ENCODE data around the gene KRTAP10-9. TPM values are rescaled to one million over a fixed set of nuclear protein-coding genes. Genes with fewer than 3 reads are reported as not detected.

KRTAP10-9 gene
- total and polyA plus RNA-seq, 4 donors = not detected

GRCh38 chr21:44614161-44614631 is 12.7 kb upstream of the KRTAP10-9 start:
- H3K27me3 ChIP-seq (ENCODE audit: control insufficient read depth in 3 of 3, insufficient read depth in 3 of 3, low read length in 2 of 3) = no peaks in the 10 kb centered on the region
- H3K4me3 ChIP-seq = no peak overlapping the region
- ATAC-seq (ENCODE audit: insufficient read depth, low FRiP score) (no peak), DNase-seq (no peak)
- WGBS, 2 donors = 84 to 89% methylated on average over 17 to 20 of the region's 20 CpGs
- no peak overlapping the region for H3K9ac ChIP-seq (ENCODE audit: insufficient read depth in 1 of 2, low read length in 2 of 2)
- no peaks in the 10 kb centered on the region for H3K36me3 ChIP-seq (ENCODE audit: control insufficient read depth in 4 of 4, insufficient read depth in 4 of 4, low read length in 4 of 4)
- H3K27ac ChIP-seq (ENCODE audit: low read depth in 1 of 2, low read length in 1 of 2) = no peak overlapping the region
- H3K4me1 ChIP-seq (ENCODE audit: control insufficient read depth in 5 of 5, insufficient read depth in 5 of 5, low read length in 5 of 5) = no peaks in the 10 kb centered on the region
- peaks cover 0 to 22% (median 2%) of the 10 kb centered on the region in 4 donors for H3K9me3 ChIP-seq (ENCODE audit: control insufficient read depth in 4 of 4, insufficient read depth in 3 of 4, low read length in 3 of 4)
- TF ChIP-seq, protein P1, sequence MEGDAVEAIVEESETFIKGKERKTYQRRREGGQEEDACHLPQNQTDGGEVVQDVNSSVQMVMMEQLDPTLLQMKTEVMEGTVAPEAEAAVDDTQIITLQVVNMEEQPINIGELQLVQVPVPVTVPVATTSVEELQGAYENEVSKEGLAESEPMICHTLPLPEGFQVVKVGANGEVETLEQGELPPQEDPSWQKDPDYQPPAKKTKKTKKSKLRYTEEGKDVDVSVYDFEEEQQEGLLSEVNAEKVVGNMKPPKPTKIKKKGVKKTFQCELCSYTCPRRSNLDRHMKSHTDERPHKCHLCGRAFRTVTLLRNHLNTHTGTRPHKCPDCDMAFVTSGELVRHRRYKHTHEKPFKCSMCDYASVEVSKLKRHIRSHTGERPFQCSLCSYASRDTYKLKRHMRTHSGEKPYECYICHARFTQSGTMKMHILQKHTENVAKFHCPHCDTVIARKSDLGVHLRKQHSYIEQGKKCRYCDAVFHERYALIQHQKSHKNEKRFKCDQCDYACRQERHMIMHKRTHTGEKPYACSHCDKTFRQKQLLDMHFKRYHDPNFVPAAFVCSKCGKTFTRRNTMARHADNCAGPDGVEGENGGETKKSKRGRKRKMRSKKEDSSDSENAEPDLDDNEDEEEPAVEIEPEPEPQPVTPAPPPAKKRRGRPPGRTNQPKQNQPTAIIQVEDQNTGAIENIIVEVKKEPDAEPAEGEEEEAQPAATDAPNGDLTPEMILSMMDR (IDR thresholded peaks at IDR 0.05; ENCODE audit: control extremely low read depth, extremely low read depth) = no peak

- WGBS, 2 donors = 90 to 94% methylated on average over 28 of the region's 28 CpGs
- no peak overlapping the region for H3K9ac ChIP-seq (ENCODE audit: insufficient read depth in 1 of 2, low read length in 2 of 2)
- H3K9me3 ChIP-seq (ENCODE audit: control insufficient read depth in 4 of 4, insufficient read depth in 3 of 4, low read length in 3 of 4) = peaks cover 0 to 22% (median under 1%) of the 10 kb centered on the region in 4 donors
- no peaks in the 10 kb centered on the region for H3K36me3 ChIP-seq (ENCODE audit: control insufficient read depth in 4 of 4, insufficient read depth in 4 of 4, low read length in 4 of 4)
- no peak overlapping the region for H3K4me3 ChIP-seq
- H3K27me3 ChIP-seq (ENCODE audit: control insufficient read depth in 3 of 3, insufficient read depth in 3 of 3, low read length in 2 of 3) = no peaks in the 10 kb centered on the region
- H3K27ac ChIP-seq (ENCODE audit: low read depth in 1 of 2, low read length in 1 of 2) = no peak overlapping the region
- no peak for ATAC-seq (ENCODE audit: insufficient read depth, low FRiP score)
- TF ChIP-seq, protein P1 (IDR thresholded peaks at IDR 0.05; ENCODE audit: control extremely low read depth, extremely low read depth) = no peak
- DNase-seq = no peak
- no peaks in the 10 kb centered on the region for H3K4me1 ChIP-seq (ENCODE audit: control insufficient read depth in 5 of 5, insufficient read depth in 5 of 5, low read length in 5 of 5)
Observed at GRCh38 chr21:44614961-44615391, 11.9 kb upstream of the KRTAP10-9 start.

DNA sequence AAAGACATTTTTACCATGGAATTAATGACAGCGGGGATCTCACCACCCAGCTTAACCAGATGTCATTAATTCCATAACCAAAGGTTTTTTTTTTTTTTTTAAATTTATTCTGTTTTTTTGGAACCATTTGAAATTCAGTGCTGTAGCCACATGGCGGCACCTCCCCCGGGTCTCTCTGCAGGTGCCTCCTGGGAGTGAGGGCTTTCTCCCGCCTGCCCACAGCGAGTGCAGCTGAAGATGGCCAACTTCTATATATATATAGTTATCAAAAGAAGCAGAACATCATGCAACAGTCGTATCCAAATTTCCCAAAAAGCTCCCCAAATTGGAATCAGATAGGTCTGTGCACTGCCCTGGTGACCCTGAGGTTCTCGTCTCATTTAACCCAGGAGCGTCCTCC is 11.4 kb upstream of the KRTAP10-9 start:
- Histone ChIP-seq H3K4me3 (no peak overlapping the region), H3K4me1 (ENCODE audit: control insufficient read depth in 5 of 5, insufficient read depth in 5 of 5, low read length in 5 of 5) (no peaks in the 10 kb centered on the region), H3K9ac (ENCODE audit: insufficient read depth in 1 of 2, low read length in 2 of 2) (no peak overlapping the region), H3K9me3 (ENCODE audit: control insufficient read depth in 4 of 4, insufficient read depth in 3 of 4, low read length in 3 of 4) (peaks cover 0 to 19% (median 0%) of the 10 kb centered on the region in 4 donors), H3K27ac (ENCODE audit: low read depth in 1 of 2, low read length in 1 of 2) (no peak overlapping the region), H3K36me3 (ENCODE audit: control insufficient read depth in 4 of 4, insufficient read depth in 4 of 4, low read length in 4 of 4) (no peaks in the 10 kb centered on the region), H3K27me3 (ENCODE audit: control insufficient read depth in 3 of 3, insufficient read depth in 3 of 3, low read length in 2 of 3) (no peaks in the 10 kb centered on the region)
- DNase-seq (no peak), ATAC-seq (ENCODE audit: insufficient read depth, low FRiP score) (no peak)
- 74 to 85% methylated on average over 8 of the region's 8 CpGs for WGBS, 2 donors
- TF ChIP-seq, protein P1 (IDR thresholded peaks at IDR 0.05; ENCODE audit: control extremely low read depth, extremely low read depth) = no peak

Measured in lung (tissue), 12 donors.